Measurements from ENCODE around the gene C2orf68.
"Not testable (repeated sequence)": the region's sequence is repeated elsewhere in the genome, so short reads cannot be mapped to it uniquely, and the experiment has no call there.

C2orf68 gene

DNA sequence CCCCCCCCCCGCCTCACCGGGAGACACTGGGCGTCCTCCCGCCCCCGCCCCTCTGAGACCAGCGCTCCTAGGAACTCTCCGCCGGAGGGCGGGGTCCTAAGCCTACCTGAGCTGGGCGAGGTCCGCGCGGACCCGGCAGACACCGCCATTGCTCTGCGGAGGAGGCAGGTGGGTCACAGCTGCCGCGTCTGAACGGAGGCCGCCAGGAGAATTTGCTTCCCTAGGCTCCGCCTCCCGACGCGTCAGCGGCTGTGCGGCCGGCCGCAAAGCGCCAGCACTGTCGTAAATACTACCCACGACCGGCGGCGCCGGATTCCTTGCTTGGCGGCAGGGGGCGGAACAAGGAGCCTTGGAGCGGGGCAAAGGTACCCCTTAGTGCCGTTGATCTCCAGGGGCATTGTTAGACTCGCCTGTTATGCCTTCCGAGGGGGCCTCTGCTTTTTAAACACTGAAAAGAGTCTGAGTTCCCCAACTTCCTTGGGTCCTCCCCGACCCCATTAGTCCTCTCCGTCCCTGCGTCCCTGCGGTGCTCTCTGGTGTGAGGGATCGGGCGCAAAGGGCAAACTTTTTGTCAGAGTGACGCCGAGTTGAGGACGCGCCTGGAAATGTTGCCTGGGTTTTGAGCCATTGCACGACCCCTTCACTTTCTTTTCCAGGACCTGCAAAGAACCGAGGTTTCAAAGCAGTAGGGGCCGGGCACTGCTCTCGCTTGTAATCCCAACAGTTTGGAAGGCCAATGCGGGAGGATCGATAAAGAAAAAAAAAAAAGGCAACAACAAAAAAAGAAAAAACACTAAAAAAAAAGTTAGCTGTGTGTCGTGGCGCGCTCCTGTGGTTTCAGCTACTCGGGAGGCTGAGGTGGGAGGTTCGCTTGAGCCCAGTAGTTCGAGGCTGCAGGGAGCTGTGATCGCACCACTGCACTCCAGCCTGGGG lies 50.3 kb downstream of the C2orf68 start, which contains the start of gene GGCX:
Gene GGCX (minus strand): TSS at position 214 of the 933 bp plus-strand sequence. CDS start 65 bp downstream, at position 149.
- Histone ChIP-seq H3K4me1 (ENCODE audit: control insufficient read depth, low read length) (peaks cover 30% of the 10 kb centered on the region), H3K4me2 (ENCODE audit: low read length) (peak within 1 kb of the TSS; percentile 72), H3K27ac (ENCODE audit: low read depth, low read length) (peak within 1 kb of the TSS; percentile 70), H3K79me2 (ENCODE audit: control insufficient read depth, low read length) (peaks cover 31% of the 10 kb centered on the region), H3K36me3 (ENCODE audit: control insufficient read depth, low read length) (peaks cover 15% of the 10 kb centered on the region), H3K27me3 (ENCODE audit: control insufficient read depth, low read length) (no peaks in the 10 kb centered on the region), H4K20me1 (ENCODE audit: control insufficient read depth, insufficient read depth, low read depth, low read length) (no peaks in the 10 kb centered on the region), H3K9me2 (replicated peaks; ENCODE audit: control insufficient read depth, low read length) (no peaks in the 10 kb centered on the region), H3K4me3 (ENCODE audit: low read length) (peak within 1 kb of the TSS; percentile 80), H3F3A (ENCODE audit: control insufficient read depth, insufficient read depth) (peaks cover 4% of the 10 kb centered on the region; the same call in 1 of the 2 replicates), H3K9me3 (ENCODE audit: control insufficient read depth, insufficient read depth, low read length) (no peaks in the 10 kb centered on the region)
- TF ChIP-seq, protein P1, sequence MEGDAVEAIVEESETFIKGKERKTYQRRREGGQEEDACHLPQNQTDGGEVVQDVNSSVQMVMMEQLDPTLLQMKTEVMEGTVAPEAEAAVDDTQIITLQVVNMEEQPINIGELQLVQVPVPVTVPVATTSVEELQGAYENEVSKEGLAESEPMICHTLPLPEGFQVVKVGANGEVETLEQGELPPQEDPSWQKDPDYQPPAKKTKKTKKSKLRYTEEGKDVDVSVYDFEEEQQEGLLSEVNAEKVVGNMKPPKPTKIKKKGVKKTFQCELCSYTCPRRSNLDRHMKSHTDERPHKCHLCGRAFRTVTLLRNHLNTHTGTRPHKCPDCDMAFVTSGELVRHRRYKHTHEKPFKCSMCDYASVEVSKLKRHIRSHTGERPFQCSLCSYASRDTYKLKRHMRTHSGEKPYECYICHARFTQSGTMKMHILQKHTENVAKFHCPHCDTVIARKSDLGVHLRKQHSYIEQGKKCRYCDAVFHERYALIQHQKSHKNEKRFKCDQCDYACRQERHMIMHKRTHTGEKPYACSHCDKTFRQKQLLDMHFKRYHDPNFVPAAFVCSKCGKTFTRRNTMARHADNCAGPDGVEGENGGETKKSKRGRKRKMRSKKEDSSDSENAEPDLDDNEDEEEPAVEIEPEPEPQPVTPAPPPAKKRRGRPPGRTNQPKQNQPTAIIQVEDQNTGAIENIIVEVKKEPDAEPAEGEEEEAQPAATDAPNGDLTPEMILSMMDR (IDR thresholded peaks at IDR 0.05; ENCODE audit: low read depth, low read length, poor library complexity, severe bottlenecking): no peak
- TF ChIP-seq EZH2phosphoT487 (IDR thresholded peaks at IDR 0.05; ENCODE audit: borderline replicate concordance, low read length): no peak

DNA sequence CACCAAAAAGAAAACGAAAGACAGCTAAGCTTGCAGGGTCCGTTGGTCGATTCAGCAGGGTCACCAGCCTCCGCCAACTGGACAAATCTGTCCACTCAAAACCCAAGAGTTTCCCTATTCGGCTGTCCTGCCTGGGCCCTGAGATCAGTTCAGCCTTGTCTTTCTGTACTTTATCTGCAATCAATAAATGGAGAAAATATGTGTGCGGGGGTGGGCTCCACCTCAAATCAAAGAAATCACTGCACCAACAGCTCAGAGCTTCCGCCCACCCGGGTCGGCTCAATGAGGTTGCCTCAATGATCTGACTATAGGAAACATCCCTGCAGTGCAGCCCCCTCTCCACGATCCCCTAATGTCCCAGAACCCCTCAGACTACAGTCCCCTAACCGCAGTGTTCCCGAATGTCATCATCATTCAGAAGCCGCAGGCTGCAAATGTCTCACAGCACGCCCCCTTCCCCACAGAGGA lies 51.0 kb downstream of the C2orf68 start:
- H4K20me1 ChIP-seq (ENCODE audit: control insufficient read depth, insufficient read depth, low read depth, low read length): no peaks in the 10 kb centered on the region
- peaks cover 30% of the 10 kb centered on the region for H3K4me1 ChIP-seq (ENCODE audit: control insufficient read depth, low read length)
- no peaks in the 10 kb centered on the region for H3K27me3 ChIP-seq (ENCODE audit: control insufficient read depth, low read length)
- TF ChIP-seq, protein P1 (IDR thresholded peaks at IDR 0.05; ENCODE audit: low read depth, low read length, poor library complexity, severe bottlenecking): no peak
- TF ChIP-seq EZH2phosphoT487 (IDR thresholded peaks at IDR 0.05; ENCODE audit: borderline replicate concordance, low read length): no peak
- H3K9me3 ChIP-seq (ENCODE audit: control insufficient read depth, insufficient read depth, low read length): no peaks in the 10 kb centered on the region
- H3K4me2 ChIP-seq (ENCODE audit: low read length): peak overlapping the region; percentile 72
- H3K36me3 ChIP-seq (ENCODE audit: control insufficient read depth, low read length): peaks cover 20% of the 10 kb centered on the region
- H3F3A ChIP-seq (ENCODE audit: control insufficient read depth, insufficient read depth): peaks cover 4% of the 10 kb centered on the region; the same call in 1 of the 2 replicates
- no peak overlapping the region for H3K27ac ChIP-seq (ENCODE audit: low read depth, low read length)
- no peaks in the 10 kb centered on the region for H3K9me2 ChIP-seq (replicated peaks; ENCODE audit: control insufficient read depth, low read length)
- peaks cover 31% of the 10 kb centered on the region for H3K79me2 ChIP-seq (ENCODE audit: control insufficient read depth, low read length)
- H3K4me3 ChIP-seq (ENCODE audit: low read length): peak overlapping the region; percentile 80

DNA sequence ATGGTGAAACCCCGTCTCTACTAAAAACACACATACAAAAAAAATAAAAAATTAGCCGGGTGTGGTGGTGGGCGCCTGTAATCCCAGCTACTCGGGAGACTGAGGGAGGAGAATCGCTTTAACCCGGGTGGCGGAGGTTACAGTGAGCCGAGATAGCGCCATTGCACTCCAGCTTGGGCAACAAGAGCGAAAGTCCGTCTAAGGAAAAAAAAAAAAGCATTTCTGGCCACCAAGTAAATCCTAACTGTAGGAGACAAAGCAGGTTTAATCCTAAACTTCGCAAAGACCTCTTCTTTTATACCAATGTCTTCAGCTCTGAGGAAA lies 51.5 kb downstream of the C2orf68 start:
- peak overlapping the region; percentile 72 for H3K4me2 ChIP-seq (ENCODE audit: low read length)
- H3K36me3 ChIP-seq (ENCODE audit: control insufficient read depth, low read length): peaks cover 22% of the 10 kb centered on the region
- peak overlapping the region; percentile 80 for H3K4me3 ChIP-seq (ENCODE audit: low read length)
- H3K79me2 ChIP-seq (ENCODE audit: control insufficient read depth, low read length): peaks cover 31% of the 10 kb centered on the region
- not testable (repeated sequence) for H3F3A ChIP-seq (ENCODE audit: control insufficient read depth, insufficient read depth); H3K27ac ChIP-seq (ENCODE audit: low read depth, low read length); H3K27me3 ChIP-seq (ENCODE audit: control insufficient read depth, low read length); H3K9me2 ChIP-seq (replicated peaks; ENCODE audit: control insufficient read depth, low read length); H3K9me3 ChIP-seq (ENCODE audit: control insufficient read depth, insufficient read depth, low read length); H4K20me1 ChIP-seq (ENCODE audit: control insufficient read depth, insufficient read depth, low read depth, low read length)
- peaks cover 30% of the 10 kb centered on the region for H3K4me1 ChIP-seq (ENCODE audit: control insufficient read depth, low read length)

DNA sequence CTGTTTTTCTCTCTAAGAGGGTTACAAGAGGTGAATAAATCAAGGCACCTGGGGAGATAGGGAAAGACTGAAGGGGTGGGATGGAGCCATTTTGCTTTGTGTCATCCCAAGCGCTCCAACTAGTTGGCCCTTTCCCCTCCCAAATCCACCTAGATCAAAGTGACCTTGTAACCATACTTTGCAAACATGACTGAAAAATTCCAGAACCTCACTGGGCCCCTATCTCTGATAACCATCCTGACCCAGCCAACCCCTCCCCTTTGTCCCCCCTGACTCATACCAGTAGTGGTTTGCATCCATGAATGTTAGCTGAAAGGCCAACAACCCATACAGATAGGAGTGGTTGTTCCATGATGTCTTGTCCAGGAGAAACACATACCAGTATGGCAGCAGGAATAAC lies 53.7 kb downstream of the C2orf68 start:
- peaks cover 38% of the 10 kb centered on the region for H3K36me3 ChIP-seq (ENCODE audit: control insufficient read depth, low read length)
- H3K9me2 ChIP-seq (replicated peaks; ENCODE audit: control insufficient read depth, low read length): no peaks in the 10 kb centered on the region

More for the DNA sequence above, 53.7 kb downstream of the C2orf68 start:
- no peaks in the 10 kb centered on the region for H3K27me3 ChIP-seq (ENCODE audit: control insufficient read depth, low read length)
- H4K20me1 ChIP-seq (ENCODE audit: control insufficient read depth, insufficient read depth, low read depth, low read length): no peaks in the 10 kb centered on the region
- no peaks in the 10 kb centered on the region for H3F3A ChIP-seq (ENCODE audit: control insufficient read depth, insufficient read depth)
- H3K4me2 ChIP-seq (ENCODE audit: low read length): no peak overlapping the region
- H3K4me1 ChIP-seq (ENCODE audit: control insufficient read depth, low read length): peaks cover 17% of the 10 kb centered on the region
- no peaks in the 10 kb centered on the region for H3K9me3 ChIP-seq (ENCODE audit: control insufficient read depth, insufficient read depth, low read length)
- H3K27ac ChIP-seq (ENCODE audit: low read depth, low read length): no peak overlapping the region
- H3K79me2 ChIP-seq (ENCODE audit: control insufficient read depth, low read length): peaks cover 31% of the 10 kb centered on the region
- no peak for TF ChIP-seq EZH2phosphoT487 (IDR thresholded peaks at IDR 0.05; ENCODE audit: borderline replicate concordance, low read length)
- H3K4me3 ChIP-seq (ENCODE audit: low read length): no peak overlapping the region

All from DOHH2 (cell line).